EL (cell line): ENCODE results near the gene NR1D2.
"Not testable (repeated sequence)": the region's sequence is repeated elsewhere in the genome, so short reads cannot be mapped to it uniquely, and the experiment has no call there.

ENCODE experiments used
- DNase-seq: peaks from one replicate; pipeline ENCODE4 v3.0.0-alpha.2; 2016

NR1D2 gene

DNA sequence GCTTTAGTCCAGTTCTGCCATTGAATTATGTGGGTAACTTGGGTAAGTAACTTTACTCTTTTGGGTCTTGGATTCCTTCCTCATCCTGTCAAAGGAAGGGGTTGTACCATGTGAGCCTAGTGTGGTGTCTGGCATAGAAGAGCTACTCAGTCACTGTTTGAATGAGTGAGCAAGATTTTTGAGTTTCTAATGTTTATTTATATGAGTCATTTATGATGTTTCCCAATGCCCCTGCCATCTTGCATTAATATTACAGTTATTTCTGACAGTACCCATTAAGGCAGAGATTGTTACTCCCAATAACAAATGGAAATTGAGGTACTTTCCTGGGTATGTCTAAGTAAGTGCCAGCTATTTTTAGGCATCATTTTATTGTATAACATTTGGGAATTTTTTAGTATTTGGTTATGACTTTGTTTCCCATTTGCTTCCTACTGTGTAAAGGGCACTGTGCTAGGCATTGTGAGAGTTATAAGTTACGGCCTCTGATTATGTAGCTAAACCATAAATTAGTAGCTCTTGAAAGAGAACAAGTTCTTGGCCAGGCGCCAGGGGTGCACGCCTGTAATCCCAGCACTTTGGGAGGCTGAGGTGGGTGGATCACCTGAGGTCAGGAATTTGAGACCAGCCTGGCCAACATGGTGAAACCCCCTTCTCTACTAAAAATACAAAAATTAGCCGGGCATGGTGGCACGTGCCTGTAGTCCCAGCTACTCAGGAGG is 23.5 kb downstream of the NR1D2 start:
- peak; percentile 77 for DNase-seq

DNA sequence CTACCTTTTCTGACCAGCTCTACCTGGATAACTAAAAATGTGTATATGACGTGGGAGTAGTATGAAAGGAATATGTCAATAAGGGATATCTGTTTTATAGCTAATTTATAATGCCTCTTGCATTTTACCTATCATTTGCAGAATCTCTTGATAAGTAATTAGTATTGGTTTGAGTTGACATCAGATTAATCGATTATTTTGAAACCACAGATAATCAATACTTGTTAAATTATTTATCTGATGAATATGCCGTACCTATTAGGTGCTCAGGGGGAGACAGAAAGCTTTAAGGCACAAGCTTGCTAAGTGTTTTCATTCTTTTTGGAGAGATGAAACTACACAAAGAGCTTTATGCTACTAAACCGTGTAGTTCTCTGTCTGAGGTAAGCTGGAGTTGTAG is 24.3 kb downstream of the NR1D2 start:
- no peak for DNase-seq

DNA sequence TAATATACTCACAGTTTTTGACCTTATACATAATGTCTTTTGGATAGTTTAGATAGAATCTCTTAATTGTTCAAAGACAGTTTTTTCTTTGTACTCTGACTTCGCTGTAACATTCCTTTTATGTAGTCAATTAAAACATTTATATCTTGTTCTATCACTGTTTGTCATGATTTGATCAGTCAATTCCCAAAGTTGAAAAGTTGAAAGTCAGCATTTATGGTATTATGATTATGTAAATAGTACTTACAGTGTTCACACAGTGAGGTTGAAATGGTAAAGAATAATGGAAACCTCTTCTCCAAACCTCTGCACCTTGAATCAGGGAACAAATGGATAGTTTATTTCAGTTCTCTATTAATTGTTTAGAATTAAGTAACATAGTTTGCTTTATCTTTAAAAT is 26.6 kb downstream of the NR1D2 start:
- no peak for DNase-seq

DNA sequence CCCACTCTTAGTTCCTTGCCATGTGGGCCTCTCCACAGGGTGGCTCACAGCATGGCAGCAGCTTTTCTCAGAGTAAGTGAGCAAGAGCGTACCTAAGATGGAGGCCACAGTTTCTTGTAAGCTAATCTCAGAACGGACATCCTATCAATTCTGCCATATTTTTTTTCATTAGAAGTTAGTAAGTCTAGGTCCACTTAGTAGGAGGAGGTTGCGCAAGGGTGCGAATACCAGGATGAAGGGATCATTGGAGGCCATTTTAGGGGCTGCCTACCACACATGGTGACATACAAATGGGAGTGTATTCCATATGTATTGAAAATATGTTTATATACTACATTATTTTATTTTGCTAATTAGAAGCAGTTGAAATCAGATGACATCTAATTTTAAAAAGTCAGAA is 31.5 kb downstream of the NR1D2 start:
- no peak for DNase-seq

DNA sequence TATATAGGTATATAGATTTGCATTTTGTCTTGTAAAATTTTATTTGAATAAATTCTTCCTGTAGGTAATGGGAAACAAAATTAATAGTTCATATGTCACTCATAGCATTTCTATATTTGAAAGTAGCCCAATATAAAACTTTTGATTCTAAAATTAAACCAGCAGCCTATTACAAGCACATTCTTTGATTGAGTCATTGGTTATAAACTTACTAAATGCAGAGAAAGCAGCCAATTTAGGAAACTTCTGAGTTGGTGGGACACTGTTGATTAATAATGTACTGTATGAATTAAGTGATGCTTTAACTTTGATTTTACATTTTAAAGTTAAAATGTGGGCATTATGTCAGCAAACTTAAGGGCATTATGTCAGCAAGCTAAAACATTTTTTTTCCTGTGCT is 34.5 kb downstream of the NR1D2 start:
- no peak for DNase-seq

DNA sequence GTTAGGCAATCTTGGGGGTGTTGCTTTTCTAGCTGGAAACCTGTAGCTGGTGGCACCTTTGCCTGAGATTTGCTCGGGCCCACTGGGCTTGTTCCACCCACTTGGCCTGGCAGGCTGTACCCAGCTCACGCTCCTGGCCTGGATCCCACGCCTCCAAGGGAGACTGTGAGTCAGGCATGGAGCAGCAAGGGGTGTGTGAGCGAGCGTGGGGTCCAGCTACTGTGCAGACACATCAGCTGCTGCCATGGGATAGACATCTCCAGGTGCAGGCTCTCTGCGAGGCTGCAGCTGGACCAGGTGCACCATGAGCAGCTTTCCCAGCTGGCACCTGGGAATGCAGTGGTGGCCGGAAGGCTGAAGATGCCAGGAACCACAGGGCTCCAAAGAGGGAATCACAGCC is 36.0 kb downstream of the NR1D2 start:
- DNase-seq = no peak

DNA sequence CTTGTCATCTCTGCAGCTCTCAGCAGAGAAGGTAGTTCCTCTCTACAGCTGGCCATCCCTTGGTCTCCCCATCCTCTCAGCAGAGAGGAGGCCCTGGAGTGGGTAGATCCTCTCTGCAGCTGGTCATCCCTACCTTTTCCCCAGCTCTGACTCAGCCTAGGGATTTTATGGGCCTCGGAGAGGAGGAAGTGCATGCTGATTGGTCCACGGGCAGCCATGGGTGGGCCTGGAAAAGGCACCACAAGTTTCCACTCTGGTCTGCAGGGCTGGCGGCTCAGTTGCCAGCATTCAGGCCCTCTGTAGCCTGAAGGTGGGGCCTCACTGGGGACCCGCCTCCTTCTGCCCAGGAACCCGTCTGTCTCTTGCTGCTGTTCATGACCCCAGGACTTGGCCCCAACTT is 36.9 kb downstream of the NR1D2 start:
- DNase-seq = no peak

DNA sequence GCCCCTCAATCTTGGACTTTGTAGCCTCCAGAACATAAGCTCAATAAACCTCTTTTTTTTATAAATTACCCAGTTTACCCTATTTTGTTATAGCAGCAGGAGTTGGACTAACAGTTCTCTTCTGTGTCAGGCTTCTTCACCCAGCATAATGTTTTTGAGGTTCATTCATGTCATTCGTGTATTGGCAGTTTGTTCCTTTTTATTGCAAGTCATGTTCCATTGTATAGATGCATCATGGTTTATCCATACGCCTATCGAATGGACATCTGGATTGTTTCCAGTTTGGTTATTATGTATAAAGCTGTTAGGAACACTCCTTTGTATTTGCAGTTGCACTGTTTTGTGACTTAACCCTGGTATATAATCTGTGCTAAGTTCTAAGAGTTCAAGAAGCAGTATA is 39.8 kb downstream of the NR1D2 start:
- DNase-seq = no peak

DNA sequence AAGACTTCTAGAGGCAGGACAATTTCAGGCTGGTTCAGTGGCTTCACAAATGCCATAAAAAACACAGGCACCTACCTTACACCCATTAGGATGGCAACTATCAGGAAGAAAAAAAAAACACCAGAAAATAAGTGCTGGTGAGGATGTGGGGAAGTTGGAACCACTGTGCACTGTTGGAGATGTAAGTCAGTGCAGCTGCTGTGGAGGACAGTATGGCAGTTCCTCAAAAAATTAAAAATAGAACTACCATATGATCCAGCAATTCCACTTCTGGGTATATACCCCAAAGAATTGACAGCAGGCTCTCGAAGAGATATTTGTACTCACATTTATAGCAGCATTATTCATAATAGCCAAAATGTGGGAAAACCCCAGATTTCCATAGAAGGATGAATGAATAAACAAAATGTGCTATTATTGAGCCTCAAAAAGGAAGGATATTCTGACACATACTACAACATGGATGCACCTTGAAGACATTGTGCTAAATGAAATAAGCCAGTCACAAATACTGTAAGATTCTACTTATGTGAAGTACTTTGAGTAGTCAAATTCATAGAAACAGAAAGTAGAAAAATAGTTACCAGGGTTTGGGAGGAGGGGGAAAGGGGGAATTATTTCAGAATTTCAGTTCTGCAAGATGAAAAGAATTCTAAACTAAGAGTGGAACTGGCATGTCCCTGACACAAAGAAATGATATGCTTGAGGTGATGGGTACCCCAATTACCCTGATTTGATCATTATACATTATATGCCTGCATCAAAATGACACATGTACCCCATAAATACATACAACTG is 40.9 kb downstream of the NR1D2 start:
- DNase-seq = no peak

DNA sequence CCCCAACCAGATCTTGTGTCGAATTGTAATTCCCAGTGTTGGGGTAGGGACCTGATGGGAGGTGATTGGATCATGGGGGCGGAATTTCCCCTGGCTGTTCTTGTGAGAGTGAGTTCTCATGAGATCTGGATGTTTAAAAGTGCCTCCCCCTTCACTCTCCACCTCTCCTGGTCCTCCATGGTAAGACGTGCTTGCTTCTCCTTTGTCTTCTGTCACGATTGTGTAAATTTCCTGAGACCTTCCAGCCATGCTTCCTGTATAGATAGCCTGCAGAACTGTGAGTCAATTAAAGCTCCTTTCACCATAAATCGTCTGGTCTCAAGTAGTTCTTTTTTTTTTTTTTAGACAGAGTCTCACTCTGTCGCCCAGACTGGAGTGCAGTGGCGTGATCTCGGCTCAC is 42.3 kb downstream of the NR1D2 start:
- no peak for DNase-seq

DNA sequence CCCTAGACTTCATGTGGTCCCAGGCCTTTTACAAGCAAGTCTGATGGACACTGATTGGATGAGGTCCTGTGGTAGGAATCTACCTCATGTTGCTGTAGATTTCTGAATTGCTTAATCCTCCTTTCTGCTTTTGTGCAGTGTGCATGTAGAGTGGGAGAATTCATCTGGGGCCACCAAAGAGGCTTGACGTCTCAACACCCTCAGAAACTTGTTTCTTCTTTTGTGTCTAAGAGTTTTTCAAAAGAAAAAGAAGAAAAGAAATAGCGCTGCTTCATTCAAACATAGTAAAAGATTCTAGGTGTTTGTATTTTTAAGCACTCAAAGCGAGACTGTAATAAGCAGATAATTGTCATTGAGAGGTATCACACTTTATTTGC is 46.2 kb downstream of the NR1D2 start:
- no peak for DNase-seq

DNA sequence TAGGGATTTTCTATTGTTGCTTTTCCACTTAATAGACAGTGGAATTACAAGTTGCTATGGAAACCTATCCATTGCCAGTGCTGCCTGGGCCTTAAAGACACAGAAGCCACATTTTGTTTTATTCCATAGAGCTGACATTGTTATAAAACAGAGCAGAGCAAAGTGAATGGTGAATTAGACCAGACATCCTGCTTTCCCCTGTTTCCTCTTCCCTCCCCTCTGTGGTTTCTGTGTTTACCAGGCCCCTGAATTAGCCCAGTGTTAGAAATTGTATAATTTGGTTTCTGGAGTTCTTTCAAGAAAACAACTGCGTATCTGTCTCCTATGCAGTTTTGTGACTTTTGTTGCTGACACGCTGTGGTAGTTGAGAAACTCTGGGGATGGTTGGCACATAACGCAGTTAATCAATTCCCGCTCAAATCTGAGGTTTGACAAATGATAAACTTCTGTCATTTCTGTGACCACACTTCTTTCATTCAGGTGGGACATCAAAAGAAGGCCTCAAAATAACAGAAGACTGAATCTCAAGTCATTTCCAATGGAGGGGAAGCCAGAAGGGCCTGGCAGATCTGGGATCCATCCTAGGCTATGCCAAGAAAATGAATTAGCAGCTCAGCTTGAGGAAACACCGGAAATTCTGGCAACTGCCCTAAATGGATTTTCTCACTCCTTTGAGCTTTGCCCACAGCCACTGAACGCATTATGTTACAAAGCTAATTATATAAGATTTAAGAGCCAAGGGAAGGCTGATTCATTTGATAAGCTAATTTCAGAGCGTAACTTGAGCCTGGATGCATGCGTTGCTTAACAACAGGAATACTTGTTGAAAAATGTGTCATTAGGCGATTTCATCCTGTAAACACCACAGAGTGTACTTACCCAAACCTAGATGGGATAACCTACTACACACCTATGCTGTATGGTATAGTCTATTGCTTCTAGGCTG is 46.9 kb downstream of the NR1D2 start:
- DNase-seq = no peak

DNA sequence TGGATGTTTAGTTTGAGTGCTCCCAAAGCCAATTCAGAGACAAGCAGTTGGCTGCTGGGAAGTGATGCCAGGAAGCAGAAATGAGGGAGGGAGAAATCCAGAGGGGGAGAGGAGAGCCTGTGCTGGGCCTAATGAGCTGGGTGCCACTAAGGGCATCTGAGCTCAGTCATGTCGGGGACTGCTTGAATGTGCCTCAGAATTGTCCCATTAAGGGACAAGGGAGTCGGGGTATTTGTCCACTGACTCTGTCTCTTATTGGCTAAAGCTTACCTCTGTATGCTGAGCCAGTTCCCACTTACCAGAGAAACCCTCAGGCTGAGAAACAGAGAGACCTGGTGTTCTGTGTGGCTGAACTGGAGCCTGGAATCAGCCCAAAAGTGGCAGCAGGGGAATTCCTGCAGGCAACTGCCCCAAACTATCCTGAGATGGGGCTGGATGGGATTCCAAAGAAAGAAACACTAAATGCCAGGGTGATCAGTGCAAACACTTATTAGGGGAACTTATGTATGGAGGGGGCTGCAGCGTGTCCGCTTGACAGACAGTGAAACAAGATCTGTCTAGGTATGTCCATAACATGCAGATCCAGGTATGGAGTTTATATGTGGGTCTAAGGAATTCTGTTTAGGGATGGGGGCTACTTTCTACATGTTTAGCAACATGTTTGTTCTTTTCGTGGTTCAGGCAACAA is 48.6 kb downstream of the NR1D2 start:
- DNase-seq = no peak

DNA sequence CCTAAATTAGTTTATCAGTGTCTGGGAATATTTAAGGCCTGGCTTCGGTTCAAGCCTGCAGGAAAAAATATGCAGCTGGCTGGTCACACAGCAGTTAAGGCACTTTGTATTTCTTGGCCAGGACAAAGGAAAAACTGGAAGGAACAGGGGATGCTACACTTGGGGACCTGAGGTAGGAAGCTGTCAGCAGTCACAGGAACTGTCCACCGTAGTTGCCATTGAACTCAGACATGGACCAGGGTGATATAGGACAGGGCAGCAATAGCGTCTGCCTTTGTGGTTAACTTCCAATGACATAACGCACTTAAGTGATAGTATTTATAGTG is 49.1 kb downstream of the NR1D2 start:
- no peak for DNase-seq

DNA sequence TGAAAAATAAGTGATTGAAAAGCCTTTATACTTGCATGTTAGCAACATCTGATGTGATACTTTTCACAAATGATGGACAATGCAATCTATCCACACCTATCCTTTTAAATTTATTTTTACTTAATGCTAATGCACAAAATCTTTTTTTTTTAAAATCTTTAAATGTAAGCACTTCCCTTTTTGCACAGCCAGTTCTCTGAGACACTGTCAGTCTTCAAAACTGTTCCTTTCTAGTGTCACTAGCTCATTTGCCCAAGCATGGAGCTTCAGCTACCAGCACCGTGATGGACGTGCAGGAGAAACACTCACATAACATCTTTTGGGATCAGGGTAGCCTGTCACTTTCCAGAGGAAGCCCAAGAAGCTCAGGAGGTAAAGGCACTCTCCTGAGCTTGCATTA is 50.1 kb downstream of the NR1D2 start:
- DNase-seq = no peak

DNA sequence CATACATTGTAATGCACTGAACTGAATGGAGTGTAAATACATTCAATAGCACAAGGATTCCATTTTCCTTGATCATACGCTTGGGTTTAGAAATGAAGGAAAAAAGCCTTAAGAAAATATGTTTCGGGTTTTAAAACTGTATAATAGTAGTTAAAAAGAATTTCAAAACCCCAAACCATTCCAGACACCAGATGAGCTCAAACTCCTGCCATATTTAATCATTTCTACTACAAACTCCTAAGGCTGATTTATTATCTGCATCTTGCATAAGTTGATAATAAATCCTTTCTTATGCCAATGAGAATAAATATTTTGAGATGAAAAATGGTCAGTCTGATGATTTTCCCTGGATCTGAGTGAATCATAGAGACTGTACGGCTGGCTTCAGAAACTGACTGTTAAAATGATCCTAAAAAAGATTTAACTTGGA is 51.0 kb downstream of the NR1D2 start:
- no peak for DNase-seq

DNA sequence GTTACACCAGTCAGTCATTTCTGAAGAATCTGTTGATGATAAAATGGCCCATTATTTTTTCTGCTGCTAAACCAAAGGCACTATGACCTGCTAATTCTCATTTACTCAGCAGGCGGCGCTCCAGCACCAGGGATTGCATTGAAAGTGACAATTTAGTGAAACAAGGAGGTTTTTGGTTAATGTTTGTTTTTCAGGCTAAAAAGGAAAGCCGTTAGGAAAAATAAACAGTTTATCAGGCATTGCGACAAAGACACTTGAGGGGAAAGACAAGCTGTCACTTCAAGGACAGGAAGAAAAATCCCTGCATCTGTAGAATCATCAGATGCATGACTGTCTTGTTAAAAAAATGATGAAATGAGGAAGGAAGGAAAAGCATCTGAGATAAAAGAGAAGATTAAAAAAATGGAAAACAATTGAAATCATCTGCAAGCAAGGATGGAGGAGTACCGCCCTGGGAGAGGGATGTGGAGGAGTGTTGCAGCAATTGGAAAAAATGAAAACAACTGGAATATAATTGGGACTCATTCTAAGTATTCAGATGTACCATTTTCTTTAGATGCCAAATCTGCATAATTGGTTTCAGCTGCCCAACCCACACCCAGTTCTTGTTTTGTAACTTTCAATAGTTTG is 54.0 kb downstream of the NR1D2 start:
- DNase-seq = peak; percentile 67

DNA sequence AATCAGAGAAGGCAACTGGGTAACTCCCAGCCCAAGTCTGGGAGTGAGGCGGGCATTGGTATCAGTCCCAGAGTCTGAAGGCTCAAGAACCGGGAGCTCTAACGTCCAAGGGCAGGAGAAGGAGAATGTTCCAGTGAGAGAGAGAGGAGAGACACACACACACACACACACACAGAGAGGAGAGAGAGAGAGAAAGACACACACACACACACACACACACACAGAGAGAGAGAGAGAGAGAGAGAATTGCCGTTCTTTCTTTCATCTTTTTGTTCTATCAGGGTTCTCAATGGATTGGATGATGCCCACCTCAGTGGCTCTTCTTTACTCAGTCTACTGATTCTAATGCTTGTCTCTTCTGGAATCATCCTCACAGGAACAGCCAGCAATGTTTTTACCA is 57.0 kb downstream of the NR1D2 start:
- DNase-seq = no peak

DNA sequence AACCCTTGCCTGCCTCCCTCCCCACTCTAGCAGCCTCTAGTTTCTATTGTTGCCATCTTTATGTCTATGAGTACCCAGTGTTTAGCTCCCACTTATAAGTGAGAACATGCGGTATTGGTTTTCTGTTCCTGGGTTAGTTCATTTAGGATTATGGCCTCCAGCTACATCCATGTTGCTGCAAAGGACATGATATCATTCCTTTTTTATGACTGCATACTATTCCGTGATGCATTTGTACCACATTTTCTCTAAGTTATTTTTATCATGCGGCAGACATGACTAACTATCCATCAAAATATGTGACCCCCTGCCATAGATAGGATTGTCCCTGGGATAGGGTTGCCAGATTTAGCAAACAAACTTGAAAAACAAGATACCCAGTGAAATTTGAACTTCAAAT is 58.4 kb downstream of the NR1D2 start:
- no peak for DNase-seq

DNA sequence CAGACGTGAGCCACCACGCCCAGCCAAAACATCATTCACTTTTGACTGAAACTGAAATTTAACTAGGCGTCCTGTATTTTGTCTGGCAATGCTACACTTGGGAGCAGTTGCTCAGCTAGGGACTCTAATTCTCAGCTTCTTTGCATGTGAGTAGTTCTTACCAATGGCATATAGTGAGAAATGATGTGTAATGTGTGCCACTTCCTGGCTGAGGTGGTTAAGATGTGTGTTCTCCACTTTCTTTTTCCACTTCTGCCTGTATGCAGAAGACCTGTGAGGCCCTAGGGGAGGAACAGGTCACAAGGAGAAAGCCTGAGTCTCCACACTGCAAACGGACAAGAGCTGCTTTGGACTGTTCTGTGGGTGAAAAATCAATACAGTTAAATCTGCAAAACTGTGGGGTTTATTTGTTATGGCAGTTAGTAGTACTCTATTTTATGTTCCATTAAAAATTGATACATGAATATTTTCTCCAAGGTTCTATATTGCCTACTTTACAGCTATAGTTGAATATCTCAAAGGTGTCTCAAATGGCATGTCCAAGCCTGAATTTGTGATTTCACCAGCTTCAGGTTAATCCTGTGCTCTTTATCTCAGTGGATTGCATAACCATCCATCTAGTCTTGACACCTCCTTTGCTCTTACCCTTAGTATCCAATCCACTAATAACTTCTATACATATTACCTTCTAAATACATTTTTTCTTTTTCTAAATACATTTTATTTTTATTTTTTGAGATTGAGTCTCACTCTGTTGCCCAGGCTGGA is 59.3 kb downstream of the NR1D2 start:
- no peak for DNase-seq

DNA sequence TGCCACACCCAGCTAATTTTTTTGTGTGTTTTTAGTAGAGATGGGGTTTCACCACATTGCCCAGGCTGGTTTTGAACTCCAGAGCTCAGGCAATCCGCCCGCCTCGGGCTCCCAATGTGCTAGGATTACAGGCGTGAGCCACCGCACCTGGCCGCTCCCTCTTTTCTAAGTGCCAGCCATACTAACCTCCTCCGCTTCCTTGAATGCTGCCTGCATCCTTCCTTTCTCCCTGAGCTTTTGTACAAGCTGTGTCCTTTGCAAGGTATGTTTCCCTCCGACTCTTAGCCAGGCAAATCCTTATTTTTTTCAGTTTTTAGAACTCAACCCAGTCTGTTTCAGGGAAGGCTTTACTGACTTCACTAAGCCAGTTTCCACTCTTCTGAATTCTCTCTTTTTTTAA is 60.6 kb downstream of the NR1D2 start:
- DNase-seq = no peak

DNA sequence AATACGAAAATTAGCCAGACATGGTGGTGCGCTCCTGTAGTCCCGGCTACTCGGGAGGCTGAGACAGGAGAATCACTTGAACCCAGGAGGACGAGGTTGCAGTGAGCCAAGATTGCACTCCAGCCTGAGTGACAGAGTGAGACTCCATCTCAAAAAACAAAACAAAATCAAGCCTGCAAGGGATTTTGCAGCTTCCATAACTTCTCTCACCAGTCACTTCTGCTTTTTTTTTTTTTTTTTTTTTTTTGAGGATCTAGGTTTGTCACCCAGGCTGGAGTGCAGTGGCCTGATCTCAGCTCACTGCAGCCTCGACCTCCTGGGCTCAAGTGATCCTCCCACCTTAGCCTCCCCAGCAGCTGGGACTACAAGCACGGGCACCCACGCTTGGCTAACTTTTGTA is 65.7 kb downstream of the NR1D2 start:
- not testable (repeated sequence) for DNase-seq
